Sigmoid colon (tissue), 4 donors: ENCODE data around the gene GRIK3.

Experiments used
- POLR2AphosphoS5 ChIP-seq, 4 donors: sonication (generic); formaldehyde crosslinking; IDR thresholded peaks; one replicate each; pipeline ENCODE4 v1.6.1; 2017; ENCODE audit warnings: antibody characterized with exemption in 4 of 4
- TF ChIP-seq, protein P1 (sequence below), 4 experiments: fragments of 450-650 bp in 3 of 4; fragments of 200-600 bp in 1 of 4; IDR thresholded peaks; one replicate each; pipeline ENCODE4 v1.5.1; 2016 to 2019; ENCODE audit warnings: antibody characterized with exemption in 4 of 4, mild to moderate bottlenecking in 3 of 4, moderate library complexity in 2 of 4

DNA sequence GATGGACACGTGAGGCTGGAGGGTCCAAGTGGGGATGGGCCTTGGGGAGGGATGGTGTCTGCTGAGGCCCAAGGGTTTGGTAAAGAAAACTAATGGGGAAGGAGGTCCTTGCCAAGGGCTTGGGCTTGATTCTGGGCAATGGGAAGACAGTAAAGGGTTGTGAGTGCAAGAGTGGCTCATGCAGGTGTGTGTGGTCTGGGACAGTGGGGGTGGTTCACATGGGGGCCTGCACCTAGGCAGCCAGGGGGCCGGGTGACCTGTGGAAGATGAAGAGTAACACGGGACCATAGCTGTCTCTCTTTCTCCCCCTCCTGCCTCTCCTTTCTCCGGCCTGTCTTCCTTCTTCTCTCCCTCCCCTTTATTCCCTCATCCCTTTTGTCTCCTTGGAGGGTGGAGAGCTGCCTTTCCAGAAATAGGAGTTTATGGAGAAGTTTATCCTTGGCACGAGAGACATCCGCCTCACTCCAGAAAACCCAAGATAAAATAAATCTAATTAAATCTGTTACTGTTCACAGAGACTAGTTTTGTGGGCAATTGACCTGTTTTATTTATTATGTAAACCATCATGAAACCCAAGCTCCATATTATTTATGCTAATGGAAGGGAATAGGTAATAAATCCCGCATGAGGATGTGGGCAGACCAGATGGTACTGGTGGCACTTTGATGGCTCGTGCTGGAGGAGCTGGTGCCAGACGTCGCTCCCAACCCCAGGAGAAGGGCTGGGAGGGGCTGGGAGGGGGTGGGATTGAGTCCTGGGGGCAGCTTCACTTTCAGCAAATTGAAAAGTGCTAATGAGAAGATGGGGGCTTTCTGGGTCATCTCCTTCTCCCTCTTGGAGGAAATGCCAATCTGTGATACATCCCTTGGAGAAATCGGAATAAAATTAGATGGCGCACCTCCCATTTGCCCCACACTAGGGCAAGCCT is 278.7 kb downstream of the GRIK3 start:
- no peak for TF ChIP-seq POLR2AphosphoS5 (IDR thresholded peaks at IDR 0.05)
- TF ChIP-seq, protein P1, sequence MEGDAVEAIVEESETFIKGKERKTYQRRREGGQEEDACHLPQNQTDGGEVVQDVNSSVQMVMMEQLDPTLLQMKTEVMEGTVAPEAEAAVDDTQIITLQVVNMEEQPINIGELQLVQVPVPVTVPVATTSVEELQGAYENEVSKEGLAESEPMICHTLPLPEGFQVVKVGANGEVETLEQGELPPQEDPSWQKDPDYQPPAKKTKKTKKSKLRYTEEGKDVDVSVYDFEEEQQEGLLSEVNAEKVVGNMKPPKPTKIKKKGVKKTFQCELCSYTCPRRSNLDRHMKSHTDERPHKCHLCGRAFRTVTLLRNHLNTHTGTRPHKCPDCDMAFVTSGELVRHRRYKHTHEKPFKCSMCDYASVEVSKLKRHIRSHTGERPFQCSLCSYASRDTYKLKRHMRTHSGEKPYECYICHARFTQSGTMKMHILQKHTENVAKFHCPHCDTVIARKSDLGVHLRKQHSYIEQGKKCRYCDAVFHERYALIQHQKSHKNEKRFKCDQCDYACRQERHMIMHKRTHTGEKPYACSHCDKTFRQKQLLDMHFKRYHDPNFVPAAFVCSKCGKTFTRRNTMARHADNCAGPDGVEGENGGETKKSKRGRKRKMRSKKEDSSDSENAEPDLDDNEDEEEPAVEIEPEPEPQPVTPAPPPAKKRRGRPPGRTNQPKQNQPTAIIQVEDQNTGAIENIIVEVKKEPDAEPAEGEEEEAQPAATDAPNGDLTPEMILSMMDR (IDR thresholded peaks at IDR 0.05): no peak
